HCT116 (cell line): ENCODE measurements around the gene NECAB3. TPM values are rescaled to one million over a fixed set of nuclear protein-coding genes. Genes with fewer than 3 reads are reported as not detected.

Source experiments
- ATAC-seq: fragments of 200-7000 bp; cut with Tn5 transposase; 2 replicates; pipeline ENCODE4 v1.9.1; 2020; ENCODE audit warnings: mild to moderate bottlenecking, moderate library complexity
- BruUV-seq: library from RNA; stranded (reverse); fragments of 400-500 nt; replicated peaks from 2 replicates; lab custom pipeline; 2021; lab: Mats Ljungman, UMichigan
- CTCF ChIA-PET: fragments of 300-600 bp; sonication (Branson Sonifier 250); formaldehyde crosslinking; loops from one replicate; lab custom pipeline; 2021; ENCODE audit warnings: antibody characterized with exemption; lab: Charles Lee
- POLR2A ChIA-PET: fragments of 300-600, 350-600 bp; sonication (Branson Sonifier 250); formaldehyde crosslinking; loops from one replicate; lab custom pipeline; 2021; ENCODE audit warnings: antibody characterized with exemption; lab: Charles Lee
- RAD21 ChIA-PET, 2 experiments: fragments of 300-600 bp; sonication (Branson Sonifier 250); formaldehyde crosslinking; loops; one replicate each; lab custom pipeline; 2023; ENCODE audit warnings: low total read pairs in 2 of 2; ENCODE audit not compliant: uncharacterized antibody in 2 of 2, unreplicated experiment in 2 of 2, low non-redundant PET in 1 of 2; lab: Charles Lee
- DNase-seq: peaks from one replicate; pipeline ENCODE4 v3.0.0-alpha.2; 2010; ENCODE audit warnings: low read depth, low spot score
- H2AFZ ChIP-seq: fragments of 200-600 bp; shearing (Covaris generic), sonication (generic); 2 replicates; pipeline ENCODE4 v1.6.1; 2017; ENCODE audit warnings: low read depth, mixed run types, mixed read lengths, antibody characterized with exemption, low read length; ENCODE audit not compliant: poor library complexity, severe bottlenecking
- H3K27ac ChIP-seq: 2 replicates; pipeline ENCODE4 v1.5.1; 2012; ENCODE audit warnings: low read depth, low read length
- H3K27me3 ChIP-seq: fragments of 200-600 bp; sonication (generic); 2 replicates; pipeline ENCODE4 v1.6.1; 2016; ENCODE audit warnings: mixed run types, low read length, mixed read lengths; ENCODE audit not compliant: insufficient read depth
- H3K36me3 ChIP-seq, 2 experiments: fragments of 200-500 bp in 1 of 2; fragments of 200-600 bp in 1 of 2; sonication (Bioruptor generic) in 1 of 2; sonication (generic) in 1 of 2; 2 replicates each; pipeline versions ENCODE4 v1.5.1 to v1.6.1; 2014 to 2016; ENCODE audit warnings: low read length in 2 of 2, inconsistent platforms in 1 of 2, mixed read lengths in 1 of 2, mixed run types in 1 of 2; ENCODE audit not compliant: insufficient read depth in 2 of 2, control insufficient read depth in 1 of 2
- H3K4me1 ChIP-seq, 2 experiments: fragments of 200-600 bp in 1 of 2; sonication (generic) in 1 of 2; 2 replicates each; pipeline versions ENCODE4 v1.5.1 to v1.6.1; 2012 to 2017; ENCODE audit warnings: low read length in 2 of 2, inconsistent platforms in 1 of 2, mild to moderate bottlenecking in 1 of 2, mixed read lengths in 1 of 2, mixed run types in 1 of 2, moderate library complexity in 1 of 2; ENCODE audit not compliant: insufficient read depth in 2 of 2, control insufficient read depth in 1 of 2
- H3K4me2 ChIP-seq: fragments of 200-600 bp; sonication (generic); 2 replicates; pipeline ENCODE4 v1.6.1; 2017; ENCODE audit warnings: mixed run types, low read length, mixed read lengths
- H3K4me3 ChIP-seq, 2 experiments: fragments of 200-600 bp in 1 of 2; sonication (generic) in 1 of 2; replicated peaks in 1 of 2; 2 replicates each; pipeline ENCODE4 v1.5.1; 2011 to 2016; ENCODE audit warnings: low read length in 2 of 2, control low read depth in 1 of 2, low read depth in 1 of 2, mild to moderate bottlenecking in 1 of 2, mixed read lengths in 1 of 2, mixed run types in 1 of 2
- H3K79me2 ChIP-seq: fragments of 200-600 bp; sonication (generic); 2 replicates; pipeline ENCODE4 v1.6.1; 2017; ENCODE audit warnings: mild to moderate bottlenecking, mixed run types, low read length, moderate library complexity, mixed read lengths; ENCODE audit not compliant: insufficient read depth
- H3K9ac ChIP-seq: fragments of 200-600 bp; sonication (generic); 2 replicates; pipeline ENCODE4 v1.6.1; 2016; ENCODE audit warnings: low read length, mixed read lengths
- H3K9me2 ChIP-seq: fragments of 200-600 bp; sonication (generic), shearing (Covaris generic); 2 replicates; pipeline ENCODE4 v1.6.1; 2017; ENCODE audit warnings: mixed run types, mild to moderate bottlenecking, moderate library complexity; ENCODE audit not compliant: insufficient read depth
- H3K9me3 ChIP-seq, 2 experiments: fragments of 200-500 bp in 1 of 2; fragments of 200-600 bp in 1 of 2; sonication (Bioruptor generic) in 1 of 2; sonication (generic) in 1 of 2; 2 replicates each; pipeline ENCODE4 v1.6.1; 2014 to 2017; ENCODE audit warnings: low read length in 2 of 2, mixed read lengths in 2 of 2, inconsistent platforms in 1 of 2, low read depth in 1 of 2, mild to moderate bottlenecking in 1 of 2, mixed run types in 1 of 2, moderate library complexity in 1 of 2; ENCODE audit not compliant: control insufficient read depth in 1 of 2, insufficient read depth in 1 of 2
- H4K20me1 ChIP-seq: fragments of 200-600 bp; sonication (generic), shearing (Covaris generic); 2 replicates; pipeline ENCODE4 v1.6.1; 2017; ENCODE audit warnings: mixed run types, mild to moderate bottlenecking, moderate library complexity; ENCODE audit not compliant: insufficient read depth
- CBX3 ChIP-seq: IDR thresholded peaks from 2 replicates; pipeline ENCODE4 v1.6.1; 2012; ENCODE audit warnings: low read depth
- EGR1 ChIP-seq: IDR thresholded peaks from 2 replicates; pipeline ENCODE4 v1.6.1; 2012; ENCODE audit warnings: low read depth
- MAX ChIP-seq: IDR thresholded peaks from 2 replicates; pipeline ENCODE4 v1.6.1; 2012
- POLR2AphosphoS5 ChIP-seq: IDR thresholded peaks from 2 replicates; pipeline ENCODE4 v1.6.1; 2011; ENCODE audit warnings: mild to moderate bottlenecking, low read depth, low read length, moderate library complexity
- REST ChIP-seq: IDR thresholded peaks from 2 replicates; pipeline ENCODE4 v1.6.1; 2012; ENCODE audit warnings: low read depth
- SP1 ChIP-seq: IDR thresholded peaks from 2 replicates; pipeline ENCODE4 v1.6.1; 2012; ENCODE audit warnings: low read depth
- TCF7L2 ChIP-seq: IDR thresholded peaks from 2 replicates; pipeline ENCODE4 v1.7.0; 2011; ENCODE audit warnings: borderline replicate concordance, inconsistent platforms; ENCODE audit not compliant: insufficient read depth, insufficient read length; ENCODE audit errors: extremely low read depth
- ZFX ChIP-seq: fragments of 450-650 bp; IDR thresholded peaks from 2 replicates; pipeline ENCODE4 v1.6.1; 2017
- ZNF274 ChIP-seq: fragments of 200-500 bp; sonication (Bioruptor generic); IDR thresholded peaks from 2 replicates; pipeline ENCODE4 v1.6.1; 2014; ENCODE audit warnings: mild to moderate bottlenecking, low read depth, low read length, inconsistent platforms
- intact Hi-C: fragments of 100-400 bp; cut with micrococcal nuclease; formaldehyde crosslinking; loops from 2 replicates; pipeline ENCODE4 v1.10.0; 2022
- total RNA-seq: library from RNA; stranded (reverse); gene quantifications from one replicate; pipeline ENCODE4 v1.2.1, GENCODE V29; 2021; ENCODE audit not compliant: unreplicated experiment
- TF ChIP-seq, protein P1 (sequence below), 3 experiments: fragments of 200-600 bp in 1 of 3; sonication (generic) in 1 of 3; IDR thresholded peaks in 2 of 3; conservative IDR thresholded peaks in 1 of 3; 2 replicates each; pipeline ENCODE4 v1.5.1; 2012 to 2017; ENCODE audit warnings: low read depth in 2 of 3, low read length in 2 of 3, antibody characterized with exemption in 1 of 3, borderline replicate concordance in 1 of 3, control low read depth in 1 of 3, mild to moderate bottlenecking in 1 of 3, mixed read lengths in 1 of 3, mixed run types in 1 of 3, moderate library complexity in 1 of 3; ENCODE audit not compliant: insufficient read depth in 1 of 3

Gene NECAB3
- total RNA-seq, 1 experiment from 2014 or later = 48.1 TPM

DNA sequence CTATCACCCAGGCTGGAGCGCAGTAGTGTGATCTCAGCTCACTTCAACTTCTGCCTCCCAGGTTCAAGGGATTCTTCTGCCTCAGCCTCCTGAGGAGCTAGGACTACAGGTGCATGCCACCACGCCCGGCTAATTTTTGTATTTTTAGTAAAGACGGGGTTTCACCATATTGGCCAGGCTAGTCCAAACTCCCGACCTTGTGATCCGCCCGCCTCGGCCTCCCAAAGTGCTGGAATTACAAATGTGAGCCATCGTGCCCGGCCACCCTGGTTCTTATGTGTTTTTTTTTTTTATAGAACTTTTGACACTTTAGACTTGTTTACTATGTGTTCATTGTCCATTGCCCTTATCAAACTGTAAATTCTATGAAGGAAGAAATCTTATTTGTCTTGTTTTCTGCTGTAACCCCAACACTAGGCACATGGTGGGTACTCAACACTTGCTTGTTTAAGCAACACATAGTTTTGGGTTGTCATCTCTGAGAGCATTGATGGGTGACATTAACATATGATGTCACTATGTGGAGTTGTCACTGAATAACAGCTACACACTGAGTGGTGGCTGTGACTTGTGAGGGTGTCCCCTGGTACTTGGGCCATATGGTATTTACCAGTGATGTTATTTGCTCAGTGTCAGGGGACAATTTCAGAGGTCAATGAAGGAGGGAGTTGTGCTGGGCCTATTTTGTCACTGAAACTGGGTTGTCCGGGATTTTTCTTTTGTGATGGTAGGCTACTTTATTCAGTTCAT is 47.3 kb upstream of the NECAB3 start:
- RAD21 ChIA-PET = no interaction called here
- H3K4me1 ChIP-seq = peaks cover 5 to 21% of the 10 kb centered on the region in 2 experiments; a peak in 3 of 4 replicates
- TF ChIP-seq MAX = no peak
- TF ChIP-seq CBX3 = no peak
- no peaks in the 10 kb centered on the region for H3K27me3 ChIP-seq
- POLR2A ChIA-PET = no interaction called here
- H3K27ac ChIP-seq = no peak overlapping the region
- no peak overlapping the region for H3K4me3 ChIP-seq
- intact Hi-C loops = no loop called here
- BruUV-seq = no TSS peak
- H3K36me3 ChIP-seq = no peaks in the 10 kb centered on the region
- H4K20me1 ChIP-seq = no peaks in the 10 kb centered on the region
- no peak overlapping the region for H2AFZ ChIP-seq
- CTCF ChIA-PET = no interaction called here
- no peak overlapping the region for H3K9ac ChIP-seq
- ATAC-seq = no peak
- H3K4me2 ChIP-seq = no peak overlapping the region
- H3K79me2 ChIP-seq = no peaks in the 10 kb centered on the region
- H3K9me2 ChIP-seq = no peaks in the 10 kb centered on the region
- H3K9me3 ChIP-seq = no peaks in the 10 kb centered on the region
- DNase-seq = no peak

GRCh38 chr20:33719989-33720709 is 45.9 kb upstream of the NECAB3 start, which contains the start of gene PXMP4:
Gene PXMP4, minus strand, starts transcription at chr20:33720310. Its CDS starts 103 bp downstream, at chr20:33720207.
- peak; percentile 98 for ATAC-seq
- H3K36me3 ChIP-seq = no peaks in the 10 kb centered on the region
- H3K4me1 ChIP-seq = peaks cover 5 to 21% of the 10 kb centered on the region in 2 experiments; a peak in 3 of 4 replicates
- peak within 1 kb of the TSS; percentile 44 for H3K27ac ChIP-seq
- ChIA-PET CTCF (interaction anchor here (1.0 kb wide), 1 partner anchor 12 kb away, joined by 3 read pairs; no protein-coding TSS in a partner anchor), RAD21 (no interaction called here), POLR2A (interaction anchor here (0.6 to 1.1 kb wide), 5 partner anchors 12 to 230 kb away, joined by 3 to 4 read pairs (median 3); partner anchors contain the start of genes CBFA2T2 and ZNF341)
- no peaks in the 10 kb centered on the region for H3K79me2 ChIP-seq
- DNase-seq = peak; percentile 98
- H3K4me3 ChIP-seq = peak within 1 kb of the TSS; percentile 80 to 90
- no peaks in the 10 kb centered on the region for H4K20me1 ChIP-seq
- no peaks in the 10 kb centered on the region for H3K27me3 ChIP-seq
- intact Hi-C loops = no loop called here
- H2AFZ ChIP-seq = peak within 1 kb of the TSS; percentile 30
- BruUV-seq = no TSS peak
- peak within 1 kb of the TSS; percentile 90 for H3K4me2 ChIP-seq
- peak within 1 kb of the TSS; percentile 70 for H3K9ac ChIP-seq
- H3K9me3 ChIP-seq = no peaks in the 10 kb centered on the region
- no peaks in the 10 kb centered on the region for H3K9me2 ChIP-seq
- TF ChIP-seq TCF7L2 = peak; percentile 29
- TF ChIP-seq ZFX = no peak
- no peak for TF ChIP-seq ZNF274
- peak; percentile 100 for TF ChIP-seq SP1
- TF ChIP-seq, protein P1, sequence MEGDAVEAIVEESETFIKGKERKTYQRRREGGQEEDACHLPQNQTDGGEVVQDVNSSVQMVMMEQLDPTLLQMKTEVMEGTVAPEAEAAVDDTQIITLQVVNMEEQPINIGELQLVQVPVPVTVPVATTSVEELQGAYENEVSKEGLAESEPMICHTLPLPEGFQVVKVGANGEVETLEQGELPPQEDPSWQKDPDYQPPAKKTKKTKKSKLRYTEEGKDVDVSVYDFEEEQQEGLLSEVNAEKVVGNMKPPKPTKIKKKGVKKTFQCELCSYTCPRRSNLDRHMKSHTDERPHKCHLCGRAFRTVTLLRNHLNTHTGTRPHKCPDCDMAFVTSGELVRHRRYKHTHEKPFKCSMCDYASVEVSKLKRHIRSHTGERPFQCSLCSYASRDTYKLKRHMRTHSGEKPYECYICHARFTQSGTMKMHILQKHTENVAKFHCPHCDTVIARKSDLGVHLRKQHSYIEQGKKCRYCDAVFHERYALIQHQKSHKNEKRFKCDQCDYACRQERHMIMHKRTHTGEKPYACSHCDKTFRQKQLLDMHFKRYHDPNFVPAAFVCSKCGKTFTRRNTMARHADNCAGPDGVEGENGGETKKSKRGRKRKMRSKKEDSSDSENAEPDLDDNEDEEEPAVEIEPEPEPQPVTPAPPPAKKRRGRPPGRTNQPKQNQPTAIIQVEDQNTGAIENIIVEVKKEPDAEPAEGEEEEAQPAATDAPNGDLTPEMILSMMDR (IDR thresholded peaks at IDR 0.05 in 2 of 3, conservative IDR thresholded peaks at IDR 0.05 in 1 of 3; ENCODE audit: borderline replicate concordance in 1 of 3, insufficient read depth in 1 of 3, low read depth in 2 of 3, low read length in 2 of 3) = no peak
- no peak for TF ChIP-seq EGR1
- peak; percentile 59 for TF ChIP-seq MAX
- no peak for TF ChIP-seq REST
- TF ChIP-seq POLR2AphosphoS5 = peak; percentile 56
